Ovary (tissue), 3 donors: ENCODE data around the gene ST3GAL3.

Source experiments
- CTCF ChIP-seq, 3 donors: fragments of 450-650 bp in 2 of 3; fragments of 200-600 bp in 1 of 3; IDR thresholded peaks; one replicate each; pipeline versions ENCODE4 v1.5.1 to v1.8.0; 2016 to 2022; ENCODE audit warnings: antibody characterized with exemption in 3 of 3, mild to moderate bottlenecking in 1 of 3
- POLR2A ChIP-seq: fragments of 450-650 bp; IDR thresholded peaks from one replicate; pipeline ENCODE4 v1.6.1; 2017; ENCODE audit warnings: antibody characterized with exemption, mild to moderate bottlenecking, moderate library complexity
- donor health status: DM: no; HTN: no; CAD: no.

GRCh38 chr1:43947061-43947873 is 239.9 kb downstream of the ST3GAL3 start:
- TF ChIP-seq CTCF (IDR thresholded peaks at IDR 0.05) (no peak), POLR2A (no peak)
